ENCODE measurements around the gene LZTR1.
"Not testable (repeated sequence)": the region's sequence is repeated elsewhere in the genome, so short reads cannot be mapped to it uniquely, and the experiment has no call there.

LZTR1 gene

GRCh38 chr22:20967697-20968211, 14.3 kb upstream of the LZTR1 start:
- Histone ChIP-seq H3K27me3 (peaks cover 36 to 49% (median 39%) of the 10 kb centered on the region in 11 experiments), H3K27ac (peak overlapping the region in 1 of 11 experiments; percentile 56; a peak in 1 of 22 replicates), H4K20me1 (peaks cover 0 to 35% (median 13%) of the 10 kb centered on the region in 11 experiments; a peak in 13 of 22 replicates), H3K9me3 (replicated peaks in 1 of 11) (no peaks in the 10 kb centered on the region), H3K4me2 (peak overlapping the region; percentile 19 to 91 (median 68); a peak in 19 of 22 replicates), H3K9ac (peak overlapping the region in 2 of 11 experiments; percentile 3 to 52; a peak in 2 of 22 replicates), H3K4me3 (peak overlapping the region in 1 of 10 experiments; percentile 15; a peak in 1 of 20 replicates), H3K36me3 (no peaks in the 10 kb centered on the region), H3K4me1 (peaks cover 18 to 67% (median 50%) of the 10 kb centered on the region in 10 experiments; a peak in 19 of 20 replicates)
- no peak for TF ChIP-seq Cebpa-rat (IDR thresholded peaks at IDR 0.05)

- peak overlapping the region in 5 of 11 experiments; percentile 0 to 58 (median 48); a peak in 7 of 22 replicates for H3K27ac ChIP-seq
- H3K36me3 ChIP-seq, result no peaks in the 10 kb centered on the region
- H3K4me2 ChIP-seq, result peak overlapping the region; percentile 19 to 91 (median 68); a peak in 19 of 22 replicates
- no peaks in the 10 kb centered on the region for H3K9me3 ChIP-seq (replicated peaks in 1 of 11)
- H3K27me3 ChIP-seq, result peaks cover 29 to 42% (median 32%) of the 10 kb centered on the region in 11 experiments
- H3K4me3 ChIP-seq, result peak overlapping the region in 1 of 10 experiments; percentile 15; a peak in 1 of 20 replicates
- H3K4me1 ChIP-seq, result peaks cover 18 to 73% (median 52%) of the 10 kb centered on the region in 10 experiments; a peak in 19 of 20 replicates
- H4K20me1 ChIP-seq, result peaks cover 0 to 28% (median 8%) of the 10 kb centered on the region in 11 experiments; a peak in 13 of 22 replicates
- H3K9ac ChIP-seq, result peak overlapping the region in 6 of 11 experiments; percentile 3 to 52 (median 25); a peak in 5 of 22 replicates
- no peak for TF ChIP-seq Cebpa-rat (IDR thresholded peaks at IDR 0.05)
These were observed 13.7 kb upstream of the LZTR1 start for GRCh38 chr22:20968281-20968977.

- peak overlapping the region in 3 of 11 experiments; percentile 46 to 65 (median 62); a peak in 6 of 22 replicates for H3K4me2 ChIP-seq
- no peak overlapping the region for H3K9ac ChIP-seq
- no peaks in the 10 kb centered on the region for H3K36me3 ChIP-seq
- H3K4me3 ChIP-seq, result no peak overlapping the region
- H3K9me3 ChIP-seq (replicated peaks in 1 of 11), result no peaks in the 10 kb centered on the region
- H3K27ac ChIP-seq, result no peak overlapping the region; a peak in 1 of 22 replicates
- H3K27me3 ChIP-seq, result peaks cover 3 to 15% (median 6%) of the 10 kb centered on the region in 11 experiments; a peak in 21 of 22 replicates
- peaks cover 0 to 5% (median 0%) of the 10 kb centered on the region in 11 experiments; a peak in 4 of 22 replicates for H4K20me1 ChIP-seq
- H3K4me1 ChIP-seq, result peaks cover under 1 to 60% (median 35%) of the 10 kb centered on the region in 10 experiments; a peak in 18 of 20 replicates
- no peak for TF ChIP-seq Cebpa-rat (IDR thresholded peaks at IDR 0.05)
These were observed 11.0 kb upstream of the LZTR1 start for GRCh38 chr22:20970939-20971657.

GRCh38 chr22:20972014-20972694, 9.9 kb upstream of the LZTR1 start:
- H3K27me3 ChIP-seq; H3K9me3 ChIP-seq (replicated peaks in 1 of 11); H4K20me1 ChIP-seq; H3K36me3 ChIP-seq; H3K4me3 ChIP-seq; H3K9ac ChIP-seq: not testable (repeated sequence)
- Histone ChIP-seq H3K4me1 (peaks cover 0 to 50% (median 28%) of the 10 kb centered on the region in 10 experiments; a peak in 18 of 20 replicates), H3K4me2 (peak overlapping the region in 6 of 11 experiments; percentile 16 to 68 (median 54); a peak in 10 of 22 replicates), H3K27ac (peak overlapping the region in 2 of 11 experiments; percentile 4 to 41; a peak in 2 of 22 replicates)

- Histone ChIP-seq H4K20me1 (no peaks in the 10 kb centered on the region), H3K27me3 (no peaks in the 10 kb centered on the region)
These were observed 9.0 kb upstream of the LZTR1 start for GRCh38 chr22:20972933-20973577.

GRCh38 chr22:20973634-20974286, 8.3 kb upstream of the LZTR1 start:
- no peak for TF ChIP-seq Cebpa-rat (IDR thresholded peaks at IDR 0.05)
- no peaks in the 10 kb centered on the region for H4K20me1 ChIP-seq
- no peak overlapping the region for H3K9ac ChIP-seq

More at GRCh38 chr22:20972933-20973577, 9.0 kb upstream of the LZTR1 start:
- no peak overlapping the region for H3K27ac ChIP-seq
- no peak overlapping the region for H3K9ac ChIP-seq
- no peak overlapping the region for H3K4me3 ChIP-seq
- H3K4me1 ChIP-seq, result peaks cover 0 to 41% (median 21%) of the 10 kb centered on the region in 10 experiments; a peak in 18 of 20 replicates
- no peak for TF ChIP-seq Cebpa-rat (IDR thresholded peaks at IDR 0.05)
- no peaks in the 10 kb centered on the region for H3K9me3 ChIP-seq (replicated peaks in 1 of 11)
- no peaks in the 10 kb centered on the region for H3K36me3 ChIP-seq
- peak overlapping the region in 4 of 11 experiments; percentile 46 to 68 (median 64); a peak in 8 of 22 replicates for H3K4me2 ChIP-seq

GRCh38 chr22:20974336-20974955, 7.7 kb upstream of the LZTR1 start:
- no peak for TF ChIP-seq Cebpa-rat (IDR thresholded peaks at IDR 0.05)
- no peak overlapping the region for H3K27ac ChIP-seq
- no peaks in the 10 kb centered on the region for H3K36me3 ChIP-seq
- H3K4me2 ChIP-seq, result no peak overlapping the region
- H3K27me3 ChIP-seq, result no peaks in the 10 kb centered on the region
- H4K20me1 ChIP-seq, result no peaks in the 10 kb centered on the region
- no peak overlapping the region for H3K4me3 ChIP-seq
- H3K9me3 ChIP-seq (replicated peaks in 1 of 11), result peaks cover 8 to 10% (median 9%) of the 10 kb centered on the region in 11 experiments; a peak in 20 of 22 replicates
- peaks cover 0 to 29% (median 11%) of the 10 kb centered on the region in 10 experiments; a peak in 10 of 20 replicates for H3K4me1 ChIP-seq
- no peak overlapping the region for H3K9ac ChIP-seq

More at GRCh38 chr22:20973634-20974286, 8.3 kb upstream of the LZTR1 start:
- H3K4me2 ChIP-seq, result 0 out of 22 replicates have a peak overlapping the region, but pooled peaks of 1 of the 11 experiments have one; percentile 65
- no peaks in the 10 kb centered on the region for H3K36me3 ChIP-seq
- peaks cover 0 to 34% (median 14%) of the 10 kb centered on the region in 10 experiments; a peak in 14 of 20 replicates for H3K4me1 ChIP-seq
- no peaks in the 10 kb centered on the region for H3K27me3 ChIP-seq
- no peak overlapping the region for H3K4me3 ChIP-seq
- no peak overlapping the region for H3K27ac ChIP-seq
- H3K9me3 ChIP-seq (replicated peaks in 1 of 11), result peaks cover 5 to 7% (median 6%) of the 10 kb centered on the region in 11 experiments; a peak in 20 of 22 replicates
